ENCODE results near the gene MGST3.
"Not testable (repeated sequence)": the region's sequence is repeated elsewhere in the genome, so short reads cannot be mapped to it uniquely, and the experiment has no call there.

MGST3 gene

DNA sequence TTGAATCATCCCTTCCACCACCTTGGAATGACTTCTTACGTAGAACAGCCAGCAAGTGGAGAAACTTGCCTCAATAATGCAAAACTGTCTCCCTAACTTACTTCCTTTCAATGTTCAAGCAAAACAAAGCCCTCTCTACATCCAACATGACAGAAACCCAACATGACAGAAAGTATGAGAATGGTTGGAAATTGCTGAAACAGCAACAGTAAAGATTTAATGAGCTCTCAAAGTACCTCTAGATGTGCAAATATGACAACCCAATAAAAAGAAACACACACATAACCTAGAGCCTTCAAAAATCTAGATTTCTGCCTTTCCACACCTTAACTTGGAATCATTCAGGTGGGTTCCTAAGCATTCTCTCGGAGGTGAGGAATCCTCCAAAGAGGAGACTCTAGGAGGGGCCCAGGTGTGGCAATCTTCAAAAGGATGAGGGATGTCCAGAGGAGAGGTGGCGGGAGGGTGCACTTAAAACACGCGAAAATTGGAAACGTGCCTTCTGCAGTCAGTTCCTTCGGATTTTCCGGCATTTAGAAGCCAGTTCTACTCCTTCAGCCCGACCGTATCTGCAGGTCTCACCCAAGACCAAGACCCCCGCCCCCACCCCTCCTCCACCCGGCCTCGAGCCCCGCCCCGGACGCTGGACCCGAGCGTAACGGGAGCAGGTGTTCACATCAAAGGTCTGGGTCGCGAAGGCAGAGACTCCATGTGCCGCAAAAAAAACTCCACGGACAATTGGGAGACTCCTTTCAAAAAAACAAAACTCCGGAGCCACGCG is 996 bp upstream of the MGST3 start:
- DNase-seq: peak; percentile 63

- no peak for DNase-seq
Observed at GRCh38 chr1:165631342-165632151, 513 bp downstream of the MGST3 start.

DNA sequence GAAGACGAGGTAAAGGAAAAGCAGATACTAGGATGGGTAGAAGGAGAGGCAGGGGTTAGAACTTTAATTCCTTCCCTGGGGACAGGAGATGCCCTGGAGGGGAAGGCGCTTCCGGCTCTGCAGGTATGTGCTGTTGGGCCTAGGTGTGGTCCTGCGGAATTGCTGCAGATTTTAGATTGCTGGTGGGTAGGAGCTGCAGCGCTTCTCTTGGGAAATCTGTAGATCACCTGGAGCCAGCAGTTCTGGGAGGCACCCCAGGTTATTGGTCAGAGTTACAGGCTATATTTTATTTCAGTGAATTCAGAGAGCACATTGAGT is 1.1 kb downstream of the MGST3 start:
- no peak for DNase-seq

- DNase-seq: no peak
Observed at GRCh38 chr1:165632491-165632890, 1.5 kb downstream of the MGST3 start.

- no peak for DNase-seq
Observed at GRCh38 chr1:165633614-165634013, 2.6 kb downstream of the MGST3 start.

DNA sequence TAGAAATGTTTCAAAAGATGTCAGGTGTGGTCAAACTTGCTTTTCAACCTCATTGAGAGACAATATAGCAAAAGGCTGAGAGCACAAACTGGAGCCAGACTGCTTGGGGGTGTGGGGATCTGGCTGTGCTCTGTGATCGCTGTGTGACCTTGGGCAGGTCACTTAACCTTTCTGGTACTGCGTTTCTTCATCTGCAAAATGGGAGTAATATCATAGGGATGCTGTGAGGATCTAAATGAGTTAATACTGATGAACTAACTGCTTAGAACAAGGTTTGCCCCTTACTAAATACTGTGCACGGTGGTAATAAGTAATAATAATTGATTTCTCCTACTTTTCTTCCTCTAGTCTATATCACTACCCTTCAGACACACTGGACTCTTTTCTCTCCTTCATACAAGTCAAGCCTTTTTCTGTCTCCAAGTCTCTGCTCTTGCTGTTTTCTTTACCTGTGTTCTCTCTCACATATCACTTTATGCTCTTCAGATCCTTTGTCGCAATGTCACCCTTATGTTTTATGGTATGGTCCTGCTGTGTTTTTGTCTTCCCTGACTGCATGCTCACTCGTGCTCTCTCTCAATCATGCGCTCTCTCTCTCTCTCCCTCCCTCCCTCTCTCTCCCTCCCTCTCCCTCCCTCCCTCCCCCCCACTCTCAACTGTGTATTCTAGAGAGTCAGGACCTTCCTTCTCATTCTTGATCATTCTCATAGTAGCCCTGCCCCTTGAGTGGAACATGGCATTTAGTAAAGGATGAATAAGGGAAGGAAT is 3.3 kb downstream of the MGST3 start:
- no peak for DNase-seq

DNA sequence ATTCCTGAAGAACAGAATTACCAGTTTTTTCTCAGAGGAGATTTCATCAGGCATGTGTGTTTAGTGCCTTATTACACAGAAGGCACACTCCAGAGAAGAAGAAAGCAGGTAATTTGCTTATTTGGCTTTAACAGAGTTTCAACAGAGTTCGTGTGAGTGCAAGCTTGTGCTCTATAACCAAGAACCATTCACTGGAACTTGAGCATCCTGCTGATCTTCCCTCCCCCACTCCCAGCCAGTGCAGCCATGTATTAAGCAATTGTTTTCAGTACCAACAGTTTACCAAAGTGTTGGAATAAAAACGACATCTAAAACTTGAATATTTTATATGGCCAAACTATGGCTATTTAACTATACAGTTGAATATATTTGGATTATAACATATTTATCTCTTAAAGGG is 4.3 kb downstream of the MGST3 start:
- DNase-seq: no peak

GRCh38 chr1:165635823-165636222 is 4.8 kb downstream of the MGST3 start:
- DNase-seq: no peak

GRCh38 chr1:165637427-165637826 is 6.4 kb downstream of the MGST3 start:
- no peak for DNase-seq

- DNase-seq: not testable (repeated sequence)
Observed at GRCh38 chr1:165638211-165638610, 7.2 kb downstream of the MGST3 start.

DNA sequence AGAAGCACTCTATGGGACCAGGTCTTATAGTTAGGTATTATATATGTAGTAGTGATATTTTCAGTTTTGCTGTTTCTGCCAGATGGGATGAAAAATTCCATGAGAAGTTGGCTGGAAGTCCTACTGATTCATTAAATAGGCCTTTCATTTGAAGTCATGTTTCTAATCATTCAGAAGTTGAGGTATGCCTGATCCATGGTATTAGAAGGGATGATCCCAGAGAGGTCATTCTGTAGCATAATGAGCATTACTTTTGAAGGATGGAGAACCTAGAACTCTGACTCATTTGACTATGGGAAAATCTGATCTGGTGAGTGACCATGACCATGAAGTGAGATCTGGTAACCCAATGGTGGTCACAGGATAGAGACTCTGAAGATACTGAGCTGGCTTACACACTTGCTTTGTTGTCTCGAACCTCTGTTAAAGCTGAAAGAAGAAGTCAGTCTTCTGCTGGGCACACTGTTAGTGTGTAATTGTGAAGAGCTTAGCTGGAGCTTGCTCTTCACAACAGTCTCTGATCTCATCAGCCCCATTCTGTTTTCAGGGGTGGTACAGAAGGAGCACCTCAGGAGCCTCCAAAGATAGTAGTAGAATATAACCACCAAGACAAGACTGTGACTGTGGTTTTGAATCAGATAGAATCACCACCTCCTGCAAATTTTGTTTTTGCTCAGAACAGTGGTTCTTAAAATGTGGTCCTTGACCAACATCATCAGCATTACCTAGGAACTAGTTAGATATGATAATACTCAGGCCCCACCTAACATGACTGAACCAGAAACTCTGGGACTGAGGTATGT is 9.0 kb downstream of the MGST3 start:
- DNase-seq: no peak

DNA sequence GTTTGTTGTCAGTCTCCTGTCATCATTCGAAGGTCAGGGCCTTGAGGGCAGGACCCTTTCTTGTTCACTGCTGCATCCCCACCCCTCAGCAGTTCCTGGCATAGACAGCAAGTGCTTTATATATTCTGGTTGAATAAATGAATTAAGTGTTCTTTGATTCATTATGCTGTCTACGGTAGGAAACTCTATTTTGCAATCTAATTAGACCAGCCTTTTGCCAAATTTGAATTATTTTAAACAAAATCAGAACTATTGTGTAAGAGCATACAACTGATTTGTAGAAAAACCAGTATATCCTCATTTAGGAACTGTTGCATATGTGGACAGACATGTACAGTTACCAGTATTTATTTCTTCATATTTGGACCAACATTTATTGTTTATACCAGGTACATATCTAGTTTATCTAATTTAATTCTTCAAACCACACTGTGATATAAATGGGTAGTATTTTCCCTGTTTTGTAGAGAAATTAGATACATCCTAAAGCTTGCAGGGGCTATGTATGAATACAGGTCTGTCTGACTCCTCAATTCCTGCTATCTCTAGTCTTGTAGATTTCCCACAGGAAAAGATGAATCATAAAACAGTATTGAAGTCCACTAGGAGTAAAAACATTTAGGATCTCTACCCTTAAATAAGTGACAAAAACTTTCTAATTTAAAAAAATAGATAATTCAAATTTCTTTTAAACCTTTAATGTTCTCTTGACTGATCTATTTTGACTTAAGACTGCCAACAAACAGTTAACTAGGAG is 10.4 kb downstream of the MGST3 start:
- DNase-seq: no peak

- no peak for DNase-seq
Observed at GRCh38 chr1:165644064-165644735, 13.2 kb downstream of the MGST3 start.

GRCh38 chr1:165645654-165646366 is 14.8 kb downstream of the MGST3 start:
- DNase-seq: no peak

- no peak for DNase-seq
Observed at GRCh38 chr1:165647517-165647916, 16.5 kb downstream of the MGST3 start.

- no peak for DNase-seq
Observed at GRCh38 chr1:165647970-165648369, 16.9 kb downstream of the MGST3 start.

DNA sequence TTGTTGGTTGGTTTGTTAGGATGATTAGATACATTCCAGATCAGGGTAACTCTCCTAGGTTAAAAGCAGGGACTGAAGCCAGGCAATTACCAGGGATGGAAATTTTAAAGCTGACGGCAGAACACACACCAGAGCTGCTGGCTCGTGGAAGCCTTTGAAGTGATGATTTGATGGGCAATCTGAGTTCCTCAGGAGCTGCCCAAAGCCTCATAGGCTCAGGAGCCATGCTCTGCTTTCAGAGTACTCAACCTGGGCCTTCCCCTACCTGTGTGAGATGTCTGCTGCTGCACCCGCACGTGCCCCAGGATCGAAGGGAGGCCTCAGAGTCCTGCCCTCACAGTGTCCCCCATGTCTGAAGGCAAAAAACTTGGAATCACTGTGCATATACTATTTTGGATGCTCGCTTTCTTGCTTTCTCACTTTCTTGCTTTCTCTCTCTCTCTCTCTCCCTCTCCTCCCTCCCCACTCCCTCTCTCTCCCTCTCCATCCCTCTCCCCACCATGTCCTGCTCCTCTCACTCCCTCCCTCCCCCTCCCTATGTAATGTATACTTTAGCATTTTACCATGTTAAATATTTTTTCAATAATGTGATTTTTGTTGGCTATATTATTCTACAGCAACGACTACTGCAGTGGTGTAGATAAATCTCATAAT is 18.0 kb downstream of the MGST3 start:
- DNase-seq: no peak

DNA sequence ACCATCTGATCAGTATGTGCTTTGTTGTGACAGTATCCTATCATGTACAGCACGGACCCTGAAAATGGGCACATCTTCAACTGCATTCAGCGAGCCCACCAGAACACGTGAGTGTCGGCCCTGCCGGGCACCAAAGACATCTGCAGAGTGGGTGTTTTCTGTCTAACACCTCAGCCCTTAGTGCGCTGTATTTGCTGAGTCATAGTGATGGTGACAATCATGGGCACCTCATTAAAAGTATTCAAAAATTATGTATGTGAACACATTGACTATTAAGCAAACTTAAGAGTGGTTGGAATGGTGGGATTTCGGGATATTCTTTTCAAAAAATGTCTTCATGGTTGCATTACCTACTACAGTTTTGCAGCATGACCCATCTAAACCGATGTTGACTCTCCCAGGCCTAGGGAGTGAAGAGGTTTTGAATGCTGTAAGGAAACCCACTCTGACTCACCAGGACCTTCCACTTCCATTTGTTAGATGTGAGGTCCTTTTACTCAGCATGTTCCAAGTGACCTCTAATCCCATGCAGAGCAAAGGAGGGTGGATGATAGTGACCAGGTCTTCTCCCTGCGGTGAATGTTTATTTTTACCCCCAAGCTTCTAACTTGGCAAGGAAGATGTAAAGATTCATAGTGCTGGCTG is 20.1 kb downstream of the MGST3 start:
- no peak for DNase-seq

DNA sequence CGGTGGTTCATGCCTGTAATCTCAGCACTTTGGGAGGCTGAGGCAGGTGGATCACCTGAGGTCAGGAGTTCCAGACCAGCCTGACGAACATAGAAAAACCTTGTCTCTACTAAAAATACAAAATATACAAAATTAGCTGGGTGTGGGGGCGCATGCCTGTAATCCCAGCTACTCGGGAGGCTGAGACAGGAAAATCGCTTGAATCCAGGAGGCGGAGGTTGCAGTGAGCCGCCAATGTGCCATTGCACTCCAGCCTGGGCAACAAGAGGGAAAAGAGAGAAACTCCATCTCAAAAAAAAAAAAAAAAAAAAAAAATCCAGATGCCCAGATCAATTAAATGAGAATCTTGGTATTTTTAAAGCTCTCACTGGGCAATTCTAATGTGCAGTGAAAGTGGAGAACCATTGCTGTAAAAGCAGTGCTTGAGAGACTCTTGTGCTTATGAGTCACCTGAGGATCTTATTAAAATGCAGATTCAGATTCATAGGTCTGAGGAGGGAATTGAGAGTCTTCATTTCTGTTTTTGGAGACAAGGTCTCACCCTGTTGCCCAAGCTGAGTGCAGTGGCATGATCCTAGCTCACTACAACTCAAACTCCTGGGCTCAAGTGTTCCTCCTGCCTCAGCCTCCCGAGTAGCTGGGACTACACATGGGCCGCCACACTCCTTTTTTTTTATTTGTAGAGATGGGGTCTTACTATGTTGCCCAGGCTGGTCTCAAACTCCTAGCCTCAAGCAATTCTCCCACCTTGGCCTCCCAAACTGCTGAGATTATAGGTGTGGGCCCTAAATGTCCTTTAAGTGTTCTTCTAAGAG is 27.9 kb downstream of the MGST3 start:
- not testable (repeated sequence) for DNase-seq
